NCI-H146 treated with DMSO at 0.1 percent for 48 hours (cell line): ENCODE results near the gene ATP6V0D1.
"Not testable (repeated sequence)": the region's sequence is repeated elsewhere in the genome, so short reads cannot be mapped to it uniquely, and the experiment has no call there.

Source experiments
- DNase-seq: peaks from one replicate; lab custom pipeline; 2025; ENCODE audit not compliant: unreplicated experiment; lab: John Stamatoyannopoulos, UW

ATP6V0D1 gene

DNA sequence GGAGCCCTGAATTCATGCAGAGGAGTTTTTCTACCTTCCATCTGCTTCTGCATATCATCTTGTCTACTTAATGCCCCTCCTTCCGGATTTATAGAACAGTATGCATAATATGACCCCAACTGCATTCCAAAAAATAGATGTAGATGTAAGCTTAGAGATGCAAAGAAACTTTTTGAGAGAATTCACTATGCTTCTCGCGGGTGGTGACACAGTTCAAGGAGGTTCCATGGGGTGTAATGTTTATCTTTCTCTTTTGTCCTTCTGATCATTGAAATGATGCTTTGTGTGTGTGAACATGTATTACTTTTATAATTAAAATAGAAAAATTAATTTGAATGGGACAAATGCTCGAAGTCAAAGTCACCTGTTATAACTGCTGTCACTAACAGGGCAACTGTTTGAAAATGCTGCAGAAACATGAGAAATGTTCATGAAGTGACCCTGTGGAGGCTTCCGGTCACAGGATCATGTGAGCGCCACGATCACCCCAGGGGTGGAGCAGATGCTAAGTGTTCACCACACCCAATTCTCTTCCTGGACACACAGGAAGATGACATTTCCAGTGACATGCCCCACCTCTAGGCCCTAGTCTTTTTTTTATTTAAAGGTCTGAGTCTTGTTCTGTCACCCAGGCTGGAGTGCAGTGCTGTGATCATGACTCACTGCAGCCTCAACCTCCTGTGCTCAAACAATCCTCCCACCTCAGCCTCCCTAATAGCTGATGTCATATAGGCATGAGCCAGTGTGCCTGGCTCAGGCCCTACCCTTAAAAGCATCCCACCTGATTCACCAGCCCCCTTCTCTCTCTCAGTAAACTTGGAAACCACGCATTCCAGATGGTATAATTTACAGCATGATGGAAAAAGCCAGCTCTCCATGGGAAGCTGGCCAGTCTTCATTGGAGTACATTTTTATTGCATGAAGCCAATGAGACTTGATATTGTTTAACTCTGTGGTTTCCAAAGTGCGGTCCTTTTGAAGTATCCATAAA lies 23.4 kb upstream of the ATP6V0D1 start:
- no peak for DNase-seq

DNA sequence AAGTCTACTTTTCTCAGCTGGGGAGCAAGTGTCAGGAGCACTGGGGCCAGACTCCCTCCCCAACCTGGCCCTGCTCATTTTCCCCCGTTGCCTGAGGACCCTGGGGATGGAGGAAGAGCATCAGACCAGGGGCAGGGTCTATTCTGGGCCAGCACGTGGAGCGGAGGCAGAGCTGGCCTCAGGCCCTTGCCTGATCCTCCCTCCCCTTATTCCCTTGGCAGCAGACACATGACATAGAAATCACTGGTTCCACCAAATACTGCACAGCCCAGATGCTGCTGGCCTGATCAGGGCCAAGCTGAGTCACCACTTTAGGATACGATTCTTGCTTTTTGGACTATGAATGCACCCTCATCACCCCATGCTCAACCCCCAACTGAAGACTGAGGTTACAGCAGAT lies 18.1 kb upstream of the ATP6V0D1 start:
- no peak for DNase-seq

DNA sequence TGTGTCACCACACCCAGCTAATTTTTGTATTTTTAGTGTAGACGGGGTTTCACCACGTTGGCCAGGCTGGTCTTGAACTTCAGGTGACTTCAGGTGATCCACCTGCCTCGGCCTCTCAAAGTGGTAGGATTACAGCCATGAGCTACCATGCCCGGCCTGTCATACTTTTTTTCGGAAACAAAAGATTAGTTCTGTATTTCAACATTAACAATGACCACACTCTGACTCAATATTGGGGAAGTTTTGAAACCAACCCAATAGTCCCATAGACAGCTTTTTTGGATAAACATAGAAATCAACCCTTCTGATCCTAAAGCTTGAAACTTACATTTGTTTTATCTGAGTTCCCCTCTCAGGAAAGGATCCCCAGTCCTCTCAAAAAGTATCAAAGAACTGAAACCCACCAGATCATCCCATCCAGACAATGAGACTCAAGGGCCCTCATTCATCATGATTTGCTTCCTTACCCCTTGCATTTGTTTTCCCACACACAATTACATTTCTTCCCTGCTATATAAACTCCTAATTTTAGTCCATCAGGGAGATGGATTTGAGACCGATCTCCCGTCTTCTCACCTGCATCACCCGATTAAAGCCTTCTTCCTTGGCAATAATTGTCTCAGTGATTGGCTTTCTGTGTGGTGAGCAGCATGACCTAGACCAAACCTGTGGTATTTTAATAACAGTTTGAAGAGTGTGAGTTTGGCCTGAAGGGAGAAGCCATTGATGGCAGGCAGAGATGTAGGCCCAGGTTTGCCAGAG lies 9.6 kb upstream of the ATP6V0D1 start:
- no peak for DNase-seq

DNA sequence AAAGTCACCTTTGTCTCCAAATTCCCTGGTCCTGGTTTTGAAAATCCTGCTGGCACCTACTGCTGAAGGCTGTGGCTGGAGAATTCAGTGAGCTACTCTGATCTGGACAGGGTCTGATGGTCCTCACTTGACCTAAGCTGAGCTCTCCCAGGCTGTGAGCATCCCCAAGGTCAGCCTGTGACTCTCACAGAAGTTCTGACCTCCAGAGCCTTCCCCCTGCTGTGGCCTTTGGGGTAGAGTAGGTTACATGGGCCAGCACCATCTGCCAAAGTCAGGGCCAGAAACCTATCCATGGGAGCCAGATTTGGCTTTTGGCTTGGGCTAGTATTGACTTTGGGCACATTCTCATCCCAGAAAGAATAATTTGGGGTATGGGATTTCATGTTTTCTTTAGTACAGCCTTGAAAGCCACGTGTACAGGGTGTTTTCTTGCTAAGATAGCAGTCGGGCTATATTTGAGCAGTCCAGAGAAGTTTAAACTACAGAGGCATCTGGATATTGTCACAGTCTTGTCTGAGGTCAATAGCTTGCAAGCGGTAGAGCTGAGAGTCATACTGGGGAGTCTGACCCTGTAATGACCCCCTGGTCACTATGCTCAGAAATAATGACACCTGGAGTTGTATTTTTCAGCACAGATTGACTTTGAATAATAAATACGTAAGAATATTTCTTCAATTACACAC lies 8.6 kb upstream of the ATP6V0D1 start:
- DNase-seq = no peak

DNA sequence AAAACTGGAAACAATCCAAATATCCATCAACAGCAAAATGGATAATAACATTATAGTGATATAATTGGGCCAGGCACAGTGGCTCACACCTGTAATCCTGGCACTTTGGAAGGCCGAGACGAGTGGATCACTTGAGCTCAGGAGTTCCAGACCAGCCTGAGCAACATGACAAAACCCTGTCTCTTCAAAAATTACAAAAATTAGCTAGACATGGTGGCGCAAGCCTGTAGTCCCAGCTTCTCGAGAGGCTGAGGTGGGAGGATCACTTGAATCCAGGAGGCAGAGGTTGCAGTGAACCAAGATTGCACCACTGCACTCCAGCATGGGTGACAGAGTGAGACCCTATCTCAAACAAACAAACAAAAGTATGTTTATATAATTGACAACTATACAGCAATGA lies 6.6 kb upstream of the ATP6V0D1 start:
- not testable (repeated sequence) for DNase-seq

DNA sequence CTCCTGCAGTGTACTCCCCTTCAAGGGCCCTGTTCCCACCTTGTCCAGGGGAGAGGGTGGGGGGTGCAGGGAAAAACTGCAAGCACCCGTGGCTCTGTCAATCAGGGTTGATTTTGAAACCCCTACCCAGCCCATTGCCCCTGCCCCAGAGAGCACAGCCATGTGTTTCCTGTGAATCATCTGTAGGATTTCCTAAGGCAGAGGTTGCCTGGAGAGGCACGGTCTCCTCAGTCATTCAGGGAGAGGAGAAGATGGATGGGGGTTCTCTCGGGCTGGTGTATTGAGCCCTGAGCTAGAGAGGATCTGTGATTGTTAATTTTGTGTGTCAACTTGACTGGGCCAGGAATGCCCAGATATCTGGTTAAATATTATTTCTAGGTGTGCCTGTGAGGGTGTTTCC lies 5.8 kb upstream of the ATP6V0D1 start:
- no peak for DNase-seq

DNA sequence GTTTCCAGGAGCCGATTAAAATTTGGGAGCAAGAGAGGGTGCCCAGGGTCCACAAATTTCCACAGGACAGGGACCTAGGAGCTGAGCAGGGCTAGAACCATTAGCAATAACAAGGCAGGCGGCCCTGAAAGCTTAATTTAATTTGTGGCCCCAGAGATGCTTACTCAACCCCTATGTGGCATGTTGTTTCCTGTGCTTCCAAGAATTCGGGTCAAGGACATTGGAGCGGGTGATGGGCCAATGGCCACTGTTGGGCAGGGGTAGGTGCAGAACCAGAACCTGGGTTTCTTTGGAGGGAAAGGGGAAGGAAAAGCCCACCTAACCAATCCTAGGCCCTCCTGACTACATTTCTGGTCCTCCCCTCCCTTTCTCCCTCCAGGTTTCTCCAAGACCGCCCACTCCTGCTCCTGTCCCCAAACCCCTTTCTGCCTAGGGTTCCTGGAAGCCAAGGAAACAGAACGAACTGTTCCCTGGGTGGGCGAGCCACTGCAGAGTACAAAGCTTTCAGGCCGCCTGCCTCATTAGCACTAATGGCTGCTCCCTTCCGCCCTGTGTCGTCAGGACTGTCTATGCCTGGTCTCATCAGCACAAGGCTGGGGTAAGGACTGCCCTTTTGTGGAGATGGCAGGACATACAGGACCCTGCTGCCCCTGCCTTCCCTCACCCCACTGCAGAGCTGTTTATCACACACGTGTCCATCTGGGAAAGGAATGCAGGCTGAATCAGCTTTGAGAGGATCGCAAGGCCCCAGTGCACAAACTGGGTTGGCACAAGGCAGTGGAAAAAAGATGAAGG lies 3.0 kb upstream of the ATP6V0D1 start:
- no peak for DNase-seq

DNA sequence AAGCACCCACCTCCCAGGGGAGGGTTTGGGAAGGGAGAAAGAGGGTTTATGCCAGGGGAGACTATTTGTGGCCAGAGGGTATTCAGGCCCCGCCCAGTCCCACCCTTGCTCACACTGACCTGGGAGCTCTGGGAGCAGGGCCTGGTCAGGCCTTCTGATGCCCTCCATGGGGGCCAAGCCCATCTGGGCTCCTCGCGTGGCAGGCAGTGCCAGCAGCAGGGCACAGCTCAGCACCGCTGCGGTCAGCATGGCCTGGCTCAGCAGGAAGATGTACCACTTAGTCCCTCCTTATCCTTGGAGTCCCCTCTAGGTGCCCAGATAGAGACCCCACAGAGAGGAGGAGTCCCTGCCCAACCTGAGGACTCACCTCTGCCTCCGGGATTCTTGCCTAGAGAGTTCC lies 2.2 kb upstream of the ATP6V0D1 start, which contains the start of gene AGRP:
AGRP (minus strand) TSS at position 398 of the 400 bp plus-strand sequence; CDS start at position 249, 149 bp downstream.
- DNase-seq = no peak

DNA sequence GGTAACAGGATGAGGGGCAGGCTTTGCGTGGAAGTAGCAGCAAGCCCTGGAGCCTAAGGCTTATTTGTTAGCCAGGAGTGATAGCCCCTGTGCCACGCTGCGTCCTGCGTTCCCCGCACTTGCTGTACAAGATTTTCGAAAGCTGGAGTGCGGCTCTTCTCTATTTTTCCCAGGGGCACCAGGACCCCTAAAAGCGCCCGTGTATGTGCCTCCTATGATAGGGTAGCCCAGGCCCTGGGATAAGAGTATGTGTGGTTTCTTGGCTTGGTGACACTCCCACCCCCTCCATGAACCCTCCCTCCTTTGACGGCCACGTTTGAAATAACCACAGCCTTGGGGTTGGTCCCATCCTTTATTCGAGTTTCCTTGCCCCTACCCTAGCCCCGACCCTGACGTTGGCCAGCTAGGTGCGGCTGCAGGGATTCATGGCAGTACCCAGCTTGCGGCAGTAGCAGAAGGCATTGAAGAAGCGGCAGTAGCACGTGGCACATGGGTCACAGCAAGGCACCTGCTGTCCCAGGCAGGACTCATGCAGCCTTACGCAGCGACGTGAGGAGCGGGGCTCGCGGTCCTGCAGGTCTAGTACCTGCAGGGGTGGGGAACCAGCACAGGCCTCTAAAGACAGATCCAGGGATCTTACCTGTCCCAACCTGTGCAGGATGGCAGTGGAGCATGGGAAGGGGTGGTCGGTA lies 1.4 kb upstream of the ATP6V0D1 start:
- DNase-seq = no peak

DNA sequence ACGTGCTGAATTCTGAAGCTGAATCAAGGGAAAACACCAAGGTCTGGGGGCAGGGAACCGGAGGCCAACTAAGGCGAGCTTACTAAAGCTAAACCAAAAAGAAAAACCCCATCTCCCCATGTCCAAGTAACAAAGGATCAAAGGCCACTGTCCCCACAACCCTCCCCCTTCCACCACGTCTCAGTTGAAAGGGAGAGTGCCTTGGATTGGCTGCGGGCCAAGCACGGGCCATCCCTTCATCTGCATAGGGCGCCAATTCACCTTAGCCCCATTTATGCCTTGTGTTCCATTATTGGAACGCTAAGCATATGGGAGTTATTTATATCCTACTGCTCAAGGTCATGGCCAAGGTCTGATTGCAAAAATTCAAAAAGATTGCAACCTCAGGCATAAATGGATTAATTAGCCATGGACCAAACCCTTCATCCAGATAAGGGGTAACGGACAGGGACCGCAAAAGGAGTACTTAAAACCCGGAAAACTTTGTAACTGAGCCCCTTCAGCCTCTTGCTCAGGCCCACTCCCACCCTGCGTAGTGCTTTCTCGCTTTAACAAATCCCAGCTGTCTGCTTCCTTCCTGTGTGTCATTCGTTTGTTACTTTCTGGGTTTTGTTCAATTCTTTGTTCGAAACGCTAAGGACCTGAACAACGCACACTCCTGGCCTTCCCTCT lies 740 bp upstream of the ATP6V0D1 start:
- DNase-seq = peak; percentile 20

DNA sequence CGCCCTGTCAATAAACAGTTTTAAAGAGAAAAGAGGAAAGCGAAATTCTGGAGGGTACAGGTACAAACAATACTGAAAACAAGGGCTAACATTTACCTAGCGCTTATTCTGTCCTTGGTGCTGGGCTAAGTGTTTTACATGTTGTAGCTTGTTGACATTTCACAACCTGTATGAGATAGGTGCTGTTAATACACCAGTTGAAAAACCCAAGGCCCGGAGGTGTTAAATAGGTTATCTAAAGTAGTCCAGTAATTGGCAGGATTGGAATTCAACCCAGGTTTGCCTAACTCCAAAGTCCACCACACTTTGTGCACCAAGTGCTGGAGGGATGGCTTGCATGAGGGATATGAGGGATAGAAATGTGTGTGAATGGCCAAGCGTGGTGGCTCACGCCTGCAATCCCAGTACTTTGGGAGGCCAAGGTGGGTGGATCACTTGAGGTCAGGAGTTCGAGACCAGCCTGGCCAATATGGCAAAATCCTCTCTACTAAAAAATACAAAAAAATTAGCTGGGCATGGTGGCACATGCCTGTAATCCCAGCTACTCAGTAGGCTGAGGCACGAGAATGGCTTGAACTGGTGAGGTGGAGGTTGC lies 2.9 kb downstream of the ATP6V0D1 start:
- no peak for DNase-seq

DNA sequence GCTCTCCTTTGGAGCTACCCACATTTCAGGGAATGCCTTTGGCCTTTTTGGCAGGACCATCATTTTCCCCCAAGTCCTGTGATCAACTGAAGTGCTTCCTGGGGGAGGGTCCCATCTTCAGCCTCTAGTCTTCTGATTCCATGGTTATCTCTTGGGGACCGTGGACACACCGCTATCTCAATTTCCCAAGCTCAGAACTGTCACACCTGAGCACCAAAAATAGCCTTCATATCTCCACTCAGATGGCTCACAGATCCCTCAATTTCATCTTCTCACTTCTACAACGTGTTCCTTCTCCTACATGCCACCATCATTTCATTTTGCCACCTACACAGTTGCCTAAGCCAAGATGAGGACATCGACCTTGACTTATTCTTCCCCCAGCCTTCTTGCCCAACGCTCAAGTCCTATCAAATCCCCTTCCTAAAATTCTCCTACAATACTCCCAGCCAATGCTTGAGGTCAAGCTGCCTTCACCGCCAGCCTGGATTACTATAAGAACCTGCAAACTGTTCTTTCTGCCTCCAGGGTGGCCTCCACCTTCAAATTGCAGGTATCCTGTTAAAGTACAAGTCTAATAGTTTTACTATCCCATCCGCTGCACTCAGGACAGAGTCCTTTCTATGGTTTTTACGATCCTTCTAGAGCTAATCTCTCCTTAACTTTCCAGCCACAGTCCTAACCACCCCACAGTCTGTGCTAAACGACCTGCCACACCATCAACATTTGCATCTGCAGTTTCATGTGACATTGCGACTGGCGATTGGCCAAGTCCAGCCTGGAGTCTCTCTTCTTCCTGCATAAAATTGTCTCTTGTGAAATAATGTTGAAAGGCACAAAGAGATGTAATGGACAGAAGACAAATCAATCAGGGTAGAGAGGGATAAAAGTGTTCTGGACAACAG lies 6.2 kb downstream of the ATP6V0D1 start:
- no peak for DNase-seq

DNA sequence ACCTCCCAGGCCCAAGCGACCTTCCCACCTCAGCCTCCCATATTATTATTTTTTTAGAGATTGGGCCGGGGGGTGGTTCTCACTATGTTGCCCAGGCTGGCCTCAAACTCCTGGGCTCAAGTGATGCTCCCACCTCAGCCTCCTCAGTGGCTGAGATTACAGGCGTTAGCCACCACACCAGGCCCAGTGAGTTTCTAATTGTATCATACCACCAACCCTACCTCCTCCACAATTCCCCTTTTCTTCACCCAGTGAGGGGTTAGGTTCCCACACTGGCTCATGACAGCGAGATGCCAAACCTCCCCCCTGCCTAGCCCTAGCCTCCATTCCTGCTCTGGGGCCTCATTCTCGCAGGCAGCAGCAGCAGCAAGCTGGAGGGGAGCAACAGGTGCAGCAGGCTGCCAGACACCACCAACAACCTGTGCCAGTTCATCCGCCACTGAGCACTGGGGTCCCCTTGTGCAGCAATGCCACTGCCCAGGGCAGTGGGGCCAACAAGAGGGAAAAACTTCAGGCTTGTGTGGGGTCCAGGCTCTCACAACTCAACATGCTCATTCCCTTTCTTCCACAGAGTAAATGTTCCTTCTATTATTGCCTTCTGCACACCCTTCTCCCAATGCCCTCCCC lies 9.1 kb downstream of the ATP6V0D1 start:
- no peak for DNase-seq

DNA sequence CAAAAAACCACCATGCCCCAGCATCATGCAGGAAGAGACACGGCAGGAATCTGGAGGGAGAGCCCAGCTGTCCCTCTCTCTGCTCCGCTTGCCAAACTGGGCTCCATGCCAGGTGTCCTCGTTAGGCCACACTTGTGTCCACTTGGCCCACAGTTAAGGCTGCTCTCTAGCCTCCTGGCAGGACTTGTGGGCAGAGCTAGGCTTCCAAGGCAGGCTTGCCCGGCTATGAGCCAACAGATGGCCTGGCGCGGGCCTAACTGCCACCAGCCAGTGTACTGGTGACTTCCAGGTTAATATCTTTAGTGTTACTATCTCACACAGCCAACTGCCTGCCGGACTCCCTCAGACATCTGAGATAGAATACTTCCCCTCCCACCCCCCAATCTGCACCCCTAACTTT lies 10.6 kb downstream of the ATP6V0D1 start:
- DNase-seq = no peak

DNA sequence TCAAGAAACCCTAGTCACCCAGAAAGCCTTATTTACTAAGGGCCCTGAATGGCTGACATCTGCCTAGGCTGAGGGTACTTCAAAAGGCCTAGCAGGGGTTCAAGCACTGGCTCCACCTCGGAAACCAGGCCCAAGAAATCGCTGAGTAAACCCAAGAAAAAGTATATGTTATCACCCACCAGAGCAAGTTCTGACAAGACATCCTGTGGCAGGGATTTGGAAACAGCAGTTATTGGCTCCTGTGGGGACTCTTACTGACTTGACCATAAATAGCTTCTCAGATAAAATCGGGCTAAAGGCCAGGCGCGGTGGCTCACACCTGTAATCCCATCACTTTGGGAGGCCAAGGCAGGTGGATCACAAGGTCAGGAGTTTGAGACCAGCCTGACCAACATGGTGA lies 12.2 kb downstream of the ATP6V0D1 start:
- no peak for DNase-seq

DNA sequence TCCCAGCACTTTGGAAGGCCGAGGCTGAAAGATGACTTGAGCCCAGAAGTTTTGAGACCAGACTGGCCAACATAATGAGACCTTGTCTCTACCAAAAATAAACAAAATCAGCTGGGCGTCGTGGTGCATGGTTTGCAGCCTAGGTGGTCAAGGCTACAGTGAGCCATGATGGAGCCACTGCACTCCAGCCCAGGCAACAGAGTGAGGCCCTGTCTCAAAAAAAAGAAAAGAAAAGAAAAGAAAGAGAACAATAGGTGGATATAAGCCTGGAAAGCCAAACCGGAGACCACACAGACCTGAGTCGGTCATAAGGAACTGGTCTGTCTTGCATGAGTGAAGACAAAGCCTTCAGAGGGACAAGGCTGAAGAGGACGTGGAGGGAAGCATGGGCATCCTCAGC lies 14.4 kb downstream of the ATP6V0D1 start:
- DNase-seq = no peak

DNA sequence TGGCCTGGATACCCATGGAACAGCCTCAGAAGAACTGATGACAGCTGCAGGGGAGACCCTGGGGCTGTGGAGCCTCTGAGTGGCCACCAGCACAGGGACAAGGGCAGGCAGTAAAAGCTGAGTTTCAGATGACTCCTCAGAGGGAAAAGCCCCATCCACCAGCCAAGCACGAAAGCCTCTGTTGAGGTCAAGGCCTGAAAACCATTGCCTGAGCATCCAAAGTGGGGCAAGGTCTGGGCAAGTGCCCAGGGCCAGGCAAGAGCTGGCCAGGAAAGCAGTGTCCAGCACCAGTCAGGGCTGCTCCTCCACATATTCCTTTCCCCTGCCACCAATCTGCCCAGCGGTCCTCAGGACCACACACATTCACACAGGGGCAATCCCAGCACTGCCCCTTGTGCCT lies 16.4 kb downstream of the ATP6V0D1 start:
- DNase-seq = no peak

DNA sequence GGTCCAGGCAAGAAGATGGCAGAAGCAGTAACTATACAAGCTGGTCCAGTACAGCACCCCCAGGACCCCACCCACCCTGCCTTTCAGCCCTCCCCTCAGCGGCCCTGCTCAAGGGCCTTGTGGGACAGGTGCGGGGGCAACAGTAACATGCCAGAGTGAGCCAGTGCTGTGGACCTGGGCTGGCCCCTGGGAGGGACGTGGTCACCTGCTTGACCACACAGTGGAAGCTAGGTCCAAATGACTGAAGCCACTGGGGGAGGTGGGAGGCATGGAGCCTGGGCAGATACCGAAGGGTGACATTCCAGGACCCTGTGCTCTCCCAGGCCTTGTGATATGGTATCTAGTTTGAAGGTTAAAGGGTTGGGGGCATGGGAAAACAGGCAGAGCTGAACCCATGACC lies 17.3 kb downstream of the ATP6V0D1 start:
- DNase-seq = no peak
